Gastrocnemius medialis (tissue), 4 donors: ENCODE measurements around the gene WNT7A. TPM values are rescaled to one million over a fixed set of nuclear protein-coding genes. Genes with fewer than 3 reads are reported as not detected.

Source experiments
- ATAC-seq, 2 donors: fragments of 150-250 bp; one replicate each; pipeline ENCODE4 v1.9.1; 2016
- DNase-seq, 2 donors: peaks; one replicate each; pipeline ENCODE4 v3.0.0-alpha.2; 2019
- H3K27ac ChIP-seq, 4 donors: fragments of 200-600 bp; sonication (generic); 1 replicate in 1 of 4; 2 replicates in 3 of 4; pipeline ENCODE4 v1.5.1; 2016 to 2018; ENCODE audit warnings: mild to moderate bottlenecking in 2 of 4, moderate library complexity in 1 of 4
- H3K27me3 ChIP-seq, 3 donors: fragments of 200-600 bp; sonication (generic) in 2 of 3; 1 replicate in 1 of 3; 2 replicates in 2 of 3; pipeline versions ENCODE4 v1.5.1 to v1.6.0; 2016 to 2019; ENCODE audit warnings: mild to moderate bottlenecking in 1 of 3, moderate library complexity in 1 of 3
- H3K36me3 ChIP-seq, 2 donors: fragments of 200-600 bp; sonication (generic) in 1 of 2; one replicate each; pipeline ENCODE4 v1.5.1; 2017 to 2018
- H3K4me1 ChIP-seq, 2 donors: fragments of 200-600 bp; sonication (generic) in 1 of 2; one replicate each; pipeline ENCODE4 v1.5.1; 2016 to 2017; ENCODE audit warnings: mild to moderate bottlenecking in 2 of 2
- H3K4me3 ChIP-seq, 4 donors: fragments of 200-600 bp; sonication (generic) in 3 of 4; 1 replicate in 1 of 4; 2 replicates in 3 of 4; pipeline ENCODE4 v1.5.1; 2016 to 2019; ENCODE audit warnings: mild to moderate bottlenecking in 2 of 4
- H3K9me3 ChIP-seq, 3 donors: fragments of 200-600 bp; sonication (generic) in 2 of 3; 1 replicate in 1 of 3; 2 replicates in 2 of 3; pipeline ENCODE4 v1.5.1; 2016 to 2019
- POLR2A ChIP-seq, 2 donors: fragments of 450-650 bp; IDR thresholded peaks; one replicate each; pipeline ENCODE4 v1.6.1; 2017; ENCODE audit warnings: antibody characterized with exemption in 2 of 2, mild to moderate bottlenecking in 2 of 2, moderate library complexity in 2 of 2
- in situ Hi-C, 4 donors: fragments of 200-750 bp; cut with MboI; loops; one replicate each; pipeline versions ENCODE4 v1.15.0 to v1.8.0; 2017; ENCODE audit warnings: low sequenced_read_pairs in 4 of 4
- intact Hi-C: fragments of 100-400 bp; cut with DNase I; formaldehyde crosslinking; loops from one replicate; pipeline ENCODE4 v1.15.1; 2023; ENCODE audit warnings: low total_unique reads
- total RNA-seq, 4 donors: library from RNA; depleted of rRNA; stranded (reverse); fragments of >200 nt; gene quantifications; one replicate each; pipeline versions ENCODE4 v1.1.0 to v1.2.3, GENCODE V29; 2016
- TF ChIP-seq, protein P1 (sequence below), 5 experiments: fragments of 450-650 bp in 3 of 5; fragments of 200-600 bp in 2 of 5; sonication (generic) in 2 of 5; IDR thresholded peaks in 4 of 5; conservative IDR thresholded peaks in 1 of 5; 1 replicate in 4 of 5; 2 replicates in 1 of 5; pipeline ENCODE4 v1.5.1; 2016 to 2019; ENCODE audit warnings: antibody characterized with exemption in 5 of 5, mild to moderate bottlenecking in 3 of 5, moderate library complexity in 3 of 5

WNT7A gene
- total RNA-seq, 4 donors from 2014 or later, result not detected

DNA sequence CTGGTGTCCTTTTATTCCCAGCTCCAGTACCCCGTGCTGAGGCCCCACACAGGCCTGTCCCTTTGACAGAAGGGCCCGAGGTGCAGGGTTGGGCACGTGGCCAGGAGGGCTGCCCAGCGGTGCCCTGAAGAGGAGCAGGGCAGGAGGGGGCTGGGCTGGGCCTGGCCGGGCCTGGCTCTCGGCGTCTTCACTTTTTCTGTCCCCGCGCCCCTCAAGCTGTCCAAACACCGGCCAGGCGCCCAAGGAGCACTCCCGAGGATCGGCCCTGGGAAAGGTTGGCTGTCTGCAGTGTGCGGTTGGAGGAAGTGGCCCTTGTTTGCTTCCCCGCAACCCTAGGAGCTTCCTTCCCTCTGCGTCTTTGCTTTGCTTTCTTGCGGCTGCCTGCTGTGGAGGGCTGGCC lies 84.1 kb downstream of the WNT7A start:
- in situ Hi-C loops, result no loop called here
- Histone ChIP-seq H3K27ac (no peak overlapping the region), H3K36me3 (no peaks in the 10 kb centered on the region), H3K9me3 (no peaks in the 10 kb centered on the region), H3K4me1 (no peaks in the 10 kb centered on the region), H3K4me3 (no peak overlapping the region), H3K27me3 (peaks cover 6 to 14% (median 10%) of the 10 kb centered on the region in 3 donors)
- ATAC-seq (no peak), DNase-seq (no peak)
- intact Hi-C loops, result no loop called here
- TF ChIP-seq POLR2A (IDR thresholded peaks at IDR 0.05), result no peak
- TF ChIP-seq, protein P1, sequence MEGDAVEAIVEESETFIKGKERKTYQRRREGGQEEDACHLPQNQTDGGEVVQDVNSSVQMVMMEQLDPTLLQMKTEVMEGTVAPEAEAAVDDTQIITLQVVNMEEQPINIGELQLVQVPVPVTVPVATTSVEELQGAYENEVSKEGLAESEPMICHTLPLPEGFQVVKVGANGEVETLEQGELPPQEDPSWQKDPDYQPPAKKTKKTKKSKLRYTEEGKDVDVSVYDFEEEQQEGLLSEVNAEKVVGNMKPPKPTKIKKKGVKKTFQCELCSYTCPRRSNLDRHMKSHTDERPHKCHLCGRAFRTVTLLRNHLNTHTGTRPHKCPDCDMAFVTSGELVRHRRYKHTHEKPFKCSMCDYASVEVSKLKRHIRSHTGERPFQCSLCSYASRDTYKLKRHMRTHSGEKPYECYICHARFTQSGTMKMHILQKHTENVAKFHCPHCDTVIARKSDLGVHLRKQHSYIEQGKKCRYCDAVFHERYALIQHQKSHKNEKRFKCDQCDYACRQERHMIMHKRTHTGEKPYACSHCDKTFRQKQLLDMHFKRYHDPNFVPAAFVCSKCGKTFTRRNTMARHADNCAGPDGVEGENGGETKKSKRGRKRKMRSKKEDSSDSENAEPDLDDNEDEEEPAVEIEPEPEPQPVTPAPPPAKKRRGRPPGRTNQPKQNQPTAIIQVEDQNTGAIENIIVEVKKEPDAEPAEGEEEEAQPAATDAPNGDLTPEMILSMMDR (IDR thresholded peaks at IDR 0.05 in 4 of 5, conservative IDR thresholded peaks at IDR 0.05 in 1 of 5), result no peak

DNA sequence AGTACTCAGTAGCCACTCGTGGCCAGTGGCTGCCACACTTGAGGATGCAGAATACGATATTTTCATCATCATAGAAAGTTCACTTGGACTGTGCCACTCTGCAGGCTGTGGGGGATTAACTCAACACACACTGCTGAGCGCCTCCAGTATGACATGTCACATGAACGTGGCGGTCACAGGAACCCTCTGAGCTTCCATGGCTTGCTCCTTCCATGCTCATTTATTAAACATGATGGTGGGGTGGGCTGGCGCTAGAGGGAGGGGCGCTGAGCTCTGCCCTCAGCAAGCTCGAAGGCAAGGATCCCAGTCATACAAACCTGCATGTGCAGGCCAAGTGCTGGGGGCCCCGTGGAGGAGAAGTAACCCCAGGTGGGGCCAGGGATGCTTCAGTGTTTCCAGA lies 85.5 kb downstream of the WNT7A start:
- DNase-seq (no peak), ATAC-seq (no peak)
- Histone ChIP-seq H3K36me3 (no peaks in the 10 kb centered on the region), H3K4me3 (no peak overlapping the region), H3K9me3 (no peaks in the 10 kb centered on the region), H3K27me3 (peaks cover 6 to 14% (median 10%) of the 10 kb centered on the region in 3 donors), H3K4me1 (no peaks in the 10 kb centered on the region), H3K27ac (no peak overlapping the region)
- TF ChIP-seq, protein P1 (IDR thresholded peaks at IDR 0.05 in 4 of 5, conservative IDR thresholded peaks at IDR 0.05 in 1 of 5), result no peak
- intact Hi-C loops, result no loop called here
- in situ Hi-C loops, result no loop called here

DNA sequence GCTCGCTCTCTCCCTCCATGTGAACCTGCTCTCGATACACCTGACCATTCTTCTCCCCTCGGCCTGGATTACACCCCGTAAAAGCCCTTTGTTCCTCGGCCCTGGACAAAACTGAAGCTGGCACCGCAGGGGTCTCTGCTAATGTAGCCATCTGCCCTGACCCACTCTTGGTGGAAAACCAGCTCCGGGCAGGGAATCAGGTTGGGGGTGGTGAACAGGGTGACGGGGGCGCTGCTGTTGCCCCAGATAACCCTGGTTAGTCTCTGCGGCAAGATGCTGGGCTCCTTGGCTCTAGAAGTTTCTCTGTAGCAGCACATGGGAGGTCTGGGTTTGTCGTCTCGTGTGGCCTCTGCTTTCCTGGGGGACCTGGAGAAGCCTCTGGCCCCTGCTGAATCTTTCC lies 86.4 kb downstream of the WNT7A start:
- no peak for TF ChIP-seq POLR2A (IDR thresholded peaks at IDR 0.05)
- TF ChIP-seq, protein P1 (IDR thresholded peaks at IDR 0.05 in 4 of 5, conservative IDR thresholded peaks at IDR 0.05 in 1 of 5), result no peak
- no peak for DNase-seq
- Histone ChIP-seq H3K4me3 (no peak overlapping the region), H3K36me3 (no peaks in the 10 kb centered on the region), H3K9me3 (no peaks in the 10 kb centered on the region), H3K27ac (no peak overlapping the region), H3K27me3 (peaks cover 6 to 14% (median 10%) of the 10 kb centered on the region in 3 donors), H3K4me1 (no peaks in the 10 kb centered on the region)
- ATAC-seq, result no peak
- intact Hi-C loops (no loop called here), in situ Hi-C loops (no loop called here)

DNA sequence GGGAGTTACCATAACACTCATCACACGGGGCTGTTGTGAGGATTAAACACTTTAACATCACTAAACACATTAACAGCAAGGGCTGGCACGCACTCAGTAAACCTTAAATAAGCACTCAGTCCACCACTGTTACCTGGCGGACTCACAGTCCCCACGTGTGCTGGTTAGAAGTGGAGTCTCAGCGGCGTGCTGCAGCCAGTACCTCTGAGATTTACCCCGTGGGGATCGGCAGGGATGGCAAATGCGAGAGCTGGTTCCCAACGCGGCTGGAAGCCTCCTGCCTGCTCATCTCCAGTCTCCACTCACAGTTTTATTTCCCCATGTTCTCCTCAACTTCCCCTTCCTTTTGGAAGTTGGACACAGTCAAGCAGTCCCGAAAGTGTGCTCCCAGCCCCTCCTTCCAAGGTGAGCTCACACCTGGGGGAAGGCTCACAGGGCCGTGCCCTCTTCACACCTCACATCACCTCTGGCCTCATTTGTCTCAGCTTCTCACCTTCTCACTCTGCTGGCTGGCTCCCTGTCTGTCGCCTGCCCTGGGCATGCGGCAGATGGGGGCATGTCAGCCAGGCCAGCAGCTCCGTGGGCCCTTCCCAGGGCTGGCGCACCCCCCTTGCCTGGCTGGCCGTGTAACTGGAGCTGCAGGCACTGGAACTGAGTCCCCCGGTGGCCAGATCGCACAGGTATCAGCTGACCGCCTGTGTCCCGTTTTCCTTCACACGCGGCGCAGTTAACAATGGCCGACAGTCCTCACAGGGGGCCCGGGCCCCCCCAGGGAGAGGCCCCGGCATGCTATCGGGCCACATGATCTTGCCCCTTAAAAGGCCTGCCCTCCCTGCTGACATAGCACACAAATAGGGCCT lies 87.1 kb downstream of the WNT7A start:
- no peak for DNase-seq
- Histone ChIP-seq H3K27me3 (peaks cover 6 to 14% (median 10%) of the 10 kb centered on the region in 3 donors), H3K9me3 (no peaks in the 10 kb centered on the region), H3K27ac (no peak overlapping the region), H3K4me1 (no peaks in the 10 kb centered on the region), H3K4me3 (no peak overlapping the region), H3K36me3 (no peaks in the 10 kb centered on the region)
- intact Hi-C loops, result no loop called here
- in situ Hi-C loops, result no loop called here
- TF ChIP-seq, protein P1 (IDR thresholded peaks at IDR 0.05 in 4 of 5, conservative IDR thresholded peaks at IDR 0.05 in 1 of 5), result no peak
- no peak for TF ChIP-seq POLR2A (IDR thresholded peaks at IDR 0.05)
- ATAC-seq, result no peak
